Uterus (tissue), 2 donors: Measurements from ENCODE around the gene MSTO1.

Experiments used
- CTCF ChIP-seq, 4 experiments: fragments of 200-600 bp in 2 of 4; fragments of 450-650 bp in 2 of 4; sonication (generic) in 2 of 4; IDR thresholded peaks; one replicate each; pipeline ENCODE4 v1.5.1; 2016 to 2019; ENCODE audit warnings: antibody characterized with exemption in 4 of 4, mild to moderate bottlenecking in 2 of 4, moderate library complexity in 1 of 4
- POLR2A ChIP-seq, 2 donors: fragments of 450-650 bp; IDR thresholded peaks; one replicate each; pipeline ENCODE4 v1.6.1; 2016; ENCODE audit warnings: antibody characterized with exemption in 2 of 2, mild to moderate bottlenecking in 1 of 2, moderate library complexity in 1 of 2

GRCh38 chr1:155596864-155597263, 13.2 kb upstream of the MSTO1 start:
- no peak for TF ChIP-seq CTCF (IDR thresholded peaks at IDR 0.05)
- TF ChIP-seq POLR2A (IDR thresholded peaks at IDR 0.05), result no peak
